22Rv1 (cell line): Measurements from ENCODE around the gene TRMT61B.

Experiments
- ZFX ChIP-seq: fragments of 450-650 bp; IDR thresholded peaks from 2 replicates; pipeline ENCODE4 v1.6.1; 2017; ENCODE audit warnings: antibody characterized with exemption, borderline replicate concordance
- TF ChIP-seq, protein P1 (sequence below): fragments of 450-650 bp; IDR thresholded peaks from 2 replicates; pipeline ENCODE4 v1.5.1; 2017; ENCODE audit warnings: mild to moderate bottlenecking

DNA sequence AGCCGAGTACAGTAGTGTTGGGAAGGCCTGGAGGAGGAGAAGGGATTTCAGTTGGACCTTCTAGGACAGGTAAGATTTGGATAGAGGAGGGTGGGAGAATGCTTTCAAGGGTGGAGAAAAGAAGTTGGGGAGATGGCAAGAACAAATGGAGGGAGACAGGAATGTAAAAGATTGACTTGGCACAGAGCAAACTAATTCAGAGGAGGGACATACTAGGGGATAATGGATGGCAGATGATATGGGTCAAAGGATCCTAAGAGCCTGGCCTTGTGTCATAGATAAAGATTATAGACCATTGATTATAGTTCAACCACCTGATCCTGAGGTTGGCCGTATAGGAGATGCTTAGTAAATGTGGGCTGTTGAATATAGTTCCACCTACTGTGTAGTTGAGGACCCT lies 36.7 kb upstream of the TRMT61B start:
- TF ChIP-seq, protein P1, sequence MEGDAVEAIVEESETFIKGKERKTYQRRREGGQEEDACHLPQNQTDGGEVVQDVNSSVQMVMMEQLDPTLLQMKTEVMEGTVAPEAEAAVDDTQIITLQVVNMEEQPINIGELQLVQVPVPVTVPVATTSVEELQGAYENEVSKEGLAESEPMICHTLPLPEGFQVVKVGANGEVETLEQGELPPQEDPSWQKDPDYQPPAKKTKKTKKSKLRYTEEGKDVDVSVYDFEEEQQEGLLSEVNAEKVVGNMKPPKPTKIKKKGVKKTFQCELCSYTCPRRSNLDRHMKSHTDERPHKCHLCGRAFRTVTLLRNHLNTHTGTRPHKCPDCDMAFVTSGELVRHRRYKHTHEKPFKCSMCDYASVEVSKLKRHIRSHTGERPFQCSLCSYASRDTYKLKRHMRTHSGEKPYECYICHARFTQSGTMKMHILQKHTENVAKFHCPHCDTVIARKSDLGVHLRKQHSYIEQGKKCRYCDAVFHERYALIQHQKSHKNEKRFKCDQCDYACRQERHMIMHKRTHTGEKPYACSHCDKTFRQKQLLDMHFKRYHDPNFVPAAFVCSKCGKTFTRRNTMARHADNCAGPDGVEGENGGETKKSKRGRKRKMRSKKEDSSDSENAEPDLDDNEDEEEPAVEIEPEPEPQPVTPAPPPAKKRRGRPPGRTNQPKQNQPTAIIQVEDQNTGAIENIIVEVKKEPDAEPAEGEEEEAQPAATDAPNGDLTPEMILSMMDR, result no peak
- TF ChIP-seq ZFX, result no peak
